Activated CD8-positive, alpha-beta memory T cell treated with anti-CD3 and anti-CD28 coated beads, Interleukin-2, amount 50 U/mL, for 4 hours (primary cell): Measurements from ENCODE around the gene MEIG1.
"Not testable (repeated sequence)": the region's sequence is repeated elsewhere in the genome, so short reads cannot be mapped to it uniquely, and the experiment has no call there.

Experiments used
- DNase-seq: peaks from one replicate; pipeline ENCODE4 v3.0.0-alpha.2; 2020

MEIG1 gene

GRCh38 chr10:14959221-14960057 lies at the start of gene MEIG1:
TSS of gene MEIG1 (plus strand) at chr10:14959388. CDS start at chr10:14966469, 7,081 bp downstream.
- DNase-seq: peak; percentile 95

- DNase-seq: no peak
These were observed 48.2 kb upstream of the MEIG1 start for GRCh38 chr10:14910953-14911352.

GRCh38 chr10:14911801-14912200 lies 47.4 kb upstream of the MEIG1 start:
- no peak for DNase-seq

GRCh38 chr10:14916600-14916999 lies 42.6 kb upstream of the MEIG1 start:
- DNase-seq: no peak

- no peak for DNase-seq
These were observed 41.4 kb upstream of the MEIG1 start for GRCh38 chr10:14917827-14918226.

GRCh38 chr10:14918964-14919363 lies 40.2 kb upstream of the MEIG1 start:
- DNase-seq: no peak

GRCh38 chr10:14924013-14924412 lies 35.2 kb upstream of the MEIG1 start:
- no peak for DNase-seq

GRCh38 chr10:14925268-14925667 lies 33.9 kb upstream of the MEIG1 start:
- no peak for DNase-seq

- no peak for DNase-seq
These were observed 33.1 kb upstream of the MEIG1 start for GRCh38 chr10:14926061-14926470.

GRCh38 chr10:14926722-14927416 lies 32.3 kb upstream of the MEIG1 start:
- DNase-seq: no peak

GRCh38 chr10:14930610-14931009 lies 28.6 kb upstream of the MEIG1 start:
- no peak for DNase-seq

- DNase-seq: no peak
These were observed 22.6 kb upstream of the MEIG1 start for GRCh38 chr10:14936584-14936983.

GRCh38 chr10:14938971-14939370 lies 20.2 kb upstream of the MEIG1 start:
- DNase-seq: not testable (repeated sequence)

GRCh38 chr10:14942147-14942949 lies 16.8 kb upstream of the MEIG1 start:
- not testable (repeated sequence) for DNase-seq

- DNase-seq: not testable (repeated sequence)
These were observed 16.2 kb upstream of the MEIG1 start for GRCh38 chr10:14942950-14943338.

- no peak for DNase-seq
These were observed 14.1 kb upstream of the MEIG1 start for GRCh38 chr10:14945108-14945507.

- DNase-seq: no peak
These were observed 11.9 kb upstream of the MEIG1 start for GRCh38 chr10:14947268-14947667.

GRCh38 chr10:14949291-14949690 lies 9.9 kb upstream of the MEIG1 start:
- DNase-seq: no peak

- no peak for DNase-seq
These were observed 6.3 kb upstream of the MEIG1 start for GRCh38 chr10:14952851-14953423.

- no peak for DNase-seq
These were observed 5.7 kb upstream of the MEIG1 start for GRCh38 chr10:14953424-14954000.

GRCh38 chr10:14954001-14954770 lies 5.0 kb upstream of the MEIG1 start, which contains the start of gene DCLRE1C:
TSS of gene DCLRE1C (minus strand) at chr10:14954096. CDS start at chr10:14954010, 86 bp downstream.
- DNase-seq: peak; percentile 83

GRCh38 chr10:14954934-14955333 lies 4.3 kb upstream of the MEIG1 start:
- DNase-seq: no peak
